Ishikawa (cell line): ENCODE measurements around the gene MRM3.

ENCODE experiments used
- CEBPB ChIP-seq: IDR thresholded peaks from 2 replicates; pipeline ENCODE4 v1.6.1; 2012
- CREB1 ChIP-seq: IDR thresholded peaks from 2 replicates; pipeline ENCODE4 v1.6.1; 2012; ENCODE audit warnings: low read depth
- EGR1 ChIP-seq: IDR thresholded peaks from 2 replicates; pipeline ENCODE4 v1.6.1; 2012
- EP300 ChIP-seq: IDR thresholded peaks from 2 replicates; pipeline ENCODE4 v1.6.1; 2012; ENCODE audit warnings: borderline replicate concordance
- FOXM1 ChIP-seq: IDR thresholded peaks from 2 replicates; pipeline ENCODE4 v1.6.1; 2012; ENCODE audit warnings: low read depth, borderline replicate concordance
- NFIC ChIP-seq: IDR thresholded peaks from 2 replicates; pipeline ENCODE4 v1.6.1; 2012
- RAD21 ChIP-seq: IDR thresholded peaks from 2 replicates; pipeline ENCODE4 v1.6.1; 2012; ENCODE audit warnings: low read depth
- REST ChIP-seq: IDR thresholded peaks from 2 replicates; pipeline ENCODE4 v1.6.1; 2012; ENCODE audit warnings: low read depth, mild to moderate bottlenecking
- TAF1 ChIP-seq: IDR thresholded peaks from 2 replicates; pipeline ENCODE4 v1.6.1; 2012; ENCODE audit warnings: low read depth, mild to moderate bottlenecking
- TCF12 ChIP-seq: IDR thresholded peaks from 2 replicates; pipeline ENCODE4 v1.6.1; 2012; ENCODE audit warnings: low read depth
- TEAD4 ChIP-seq: IDR thresholded peaks from 2 replicates; pipeline ENCODE4 v1.6.1; 2012
- YY1 ChIP-seq: IDR thresholded peaks from 2 replicates; pipeline ENCODE4 v1.6.1; 2012; ENCODE audit warnings: low read depth
- ZBTB7A ChIP-seq: IDR thresholded peaks from 2 replicates; pipeline ENCODE4 v1.6.1; 2012; ENCODE audit warnings: low read depth
- TF ChIP-seq, protein P1 (sequence below): IDR thresholded peaks from 2 replicates; pipeline ENCODE4 v1.6.1; 2012
- TF ChIP-seq, protein P2 (sequence below): IDR thresholded peaks from 2 replicates; pipeline ENCODE4 v1.6.1; 2012

MRM3 gene

GRCh38 chr17:740240-741017, 41.7 kb upstream of the MRM3 start:
- no peak for TF ChIP-seq EGR1
- no peak for TF ChIP-seq REST
- no peak for TF ChIP-seq CREB1
- TF ChIP-seq, protein P1, sequence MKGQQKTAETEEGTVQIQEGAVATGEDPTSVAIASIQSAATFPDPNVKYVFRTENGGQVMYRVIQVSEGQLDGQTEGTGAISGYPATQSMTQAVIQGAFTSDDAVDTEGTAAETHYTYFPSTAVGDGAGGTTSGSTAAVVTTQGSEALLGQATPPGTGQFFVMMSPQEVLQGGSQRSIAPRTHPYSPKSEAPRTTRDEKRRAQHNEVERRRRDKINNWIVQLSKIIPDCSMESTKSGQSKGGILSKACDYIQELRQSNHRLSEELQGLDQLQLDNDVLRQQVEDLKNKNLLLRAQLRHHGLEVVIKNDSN: no peak
- no peak for TF ChIP-seq TAF1

DNA sequence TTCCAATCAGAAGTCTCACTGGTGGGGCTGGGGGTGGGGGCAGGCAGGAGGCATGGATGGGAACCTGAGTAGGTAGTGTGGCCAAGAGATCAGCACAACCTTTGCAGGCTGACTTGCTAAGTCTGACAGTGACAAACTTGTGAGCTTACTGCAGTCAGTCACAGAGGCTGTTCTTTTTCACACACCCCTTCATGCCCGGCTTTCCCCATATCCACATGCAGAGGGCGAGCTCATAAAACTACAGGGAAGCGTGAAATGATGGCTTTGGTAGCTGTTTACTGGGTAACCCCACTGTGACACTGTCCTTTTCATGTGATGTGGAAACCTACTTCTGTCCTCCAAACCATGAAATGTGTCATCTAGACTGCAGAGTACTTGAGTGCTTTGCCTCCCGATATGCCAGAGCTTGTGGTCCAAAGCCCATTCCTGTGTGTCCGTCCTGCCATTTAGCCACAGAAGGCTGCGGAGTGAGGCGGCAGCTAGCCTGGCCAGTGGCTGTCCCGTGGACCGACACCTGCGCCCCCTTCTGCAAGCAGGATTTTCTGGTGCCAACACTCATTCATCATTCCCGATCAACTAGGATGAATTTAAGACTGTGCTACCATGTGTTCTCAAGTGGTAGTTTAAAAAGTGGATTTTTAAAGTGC, 39.9 kb upstream of the MRM3 start:
- TF ChIP-seq NFIC: no peak
- TF ChIP-seq EP300: no peak
- no peak for TF ChIP-seq EGR1
- TF ChIP-seq, protein P1: no peak
- no peak for TF ChIP-seq RAD21
- TF ChIP-seq TCF12: no peak
- no peak for TF ChIP-seq TAF1
- TF ChIP-seq FOXM1: no peak
- TF ChIP-seq CREB1: no peak
- TF ChIP-seq REST: no peak
- TF ChIP-seq, protein P2, sequence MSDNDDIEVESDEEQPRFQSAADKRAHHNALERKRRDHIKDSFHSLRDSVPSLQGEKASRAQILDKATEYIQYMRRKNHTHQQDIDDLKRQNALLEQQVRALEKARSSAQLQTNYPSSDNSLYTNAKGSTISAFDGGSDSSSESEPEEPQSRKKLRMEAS: no peak
- TF ChIP-seq YY1: no peak
- no peak for TF ChIP-seq TEAD4
- TF ChIP-seq CEBPB: no peak
- TF ChIP-seq ZBTB7A: no peak

DNA sequence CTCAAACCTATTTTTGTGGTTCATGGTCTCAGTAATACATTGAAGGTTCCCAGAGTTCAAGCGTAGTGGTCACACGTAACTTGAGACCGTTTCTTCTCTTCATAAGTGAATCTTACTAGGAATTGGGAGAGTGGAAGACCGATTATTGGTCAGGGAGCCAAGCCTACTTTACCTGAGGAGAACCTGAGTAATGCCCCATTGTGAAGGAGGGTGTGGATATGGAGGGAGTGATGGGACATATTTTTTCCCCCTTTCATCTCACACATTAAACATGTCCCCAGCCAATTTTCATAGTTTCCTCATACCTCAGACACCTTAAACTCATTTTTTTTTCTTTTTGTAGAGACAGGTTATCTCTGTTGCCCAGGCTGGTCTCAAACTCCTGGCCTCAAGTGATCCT, 39.0 kb upstream of the MRM3 start:
- TF ChIP-seq TAF1 (no peak), YY1 (no peak), ZBTB7A (no peak), TEAD4 (no peak), CREB1 (no peak), CEBPB (no peak), EGR1 (no peak), TCF12 (no peak), RAD21 (no peak)

DNA sequence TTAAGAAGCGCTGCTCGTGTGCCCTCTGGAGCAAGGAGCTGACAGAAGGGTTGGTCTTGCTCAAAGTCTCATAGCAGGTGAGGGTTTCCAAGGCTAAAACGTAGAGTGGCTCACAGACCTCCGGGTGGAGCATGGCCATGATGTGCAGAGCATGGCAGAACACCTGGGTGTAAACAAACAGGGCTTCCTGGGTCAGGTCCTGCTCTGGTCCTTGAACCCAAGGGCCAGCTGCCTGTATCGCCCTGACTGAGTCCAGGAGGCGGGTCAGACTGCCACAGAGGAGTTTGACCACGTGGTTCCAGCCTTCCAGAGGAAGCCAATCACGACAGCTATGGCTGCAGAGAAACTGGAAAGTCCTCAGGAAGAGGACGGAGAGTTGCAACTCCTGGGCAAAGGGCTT, 37.2 kb upstream of the MRM3 start:
- TF ChIP-seq ZBTB7A (no peak), NFIC (no peak), RAD21 (no peak), TAF1 (no peak), FOXM1 (no peak), REST (no peak), TEAD4 (no peak), CREB1 (no peak), CEBPB (no peak), EGR1 (no peak), EP300 (no peak)
- TF ChIP-seq, protein P1: no peak
